Breast epithelium (tissue), 4 donors: ENCODE data around the gene YJEFN3. TPM values are rescaled to one million over a fixed set of nuclear protein-coding genes. Genes with fewer than 3 reads are reported as not detected.

ENCODE experiments used
- DNase-seq, 2 donors: peaks; one replicate each; pipeline ENCODE4 v3.0.0-alpha.2; 2019; ENCODE audit warnings: low spot score in 2 of 2
- H3K27ac ChIP-seq, 2 donors: fragments of 200-600 bp; sonication (generic) in 1 of 2; one replicate each; pipeline ENCODE4 v1.5.1; 2016 to 2019; ENCODE audit warnings: mild to moderate bottlenecking in 1 of 2
- H3K27me3 ChIP-seq, 2 donors: fragments of 200-600 bp; sonication (generic) in 1 of 2; one replicate each; pipeline versions ENCODE4 v1.5.1 to v1.6.0; 2017 to 2019; ENCODE audit warnings: control low read depth in 1 of 2, mild to moderate bottlenecking in 1 of 2
- H3K36me3 ChIP-seq: fragments of 200-600 bp; one replicate; pipeline ENCODE4 v1.5.1; 2019
- H3K4me1 ChIP-seq, 2 donors: fragments of 200-600 bp; sonication (generic); one replicate each; pipeline ENCODE4 v1.5.1; 2016 to 2019; ENCODE audit warnings: control low read depth in 1 of 2
- H3K4me3 ChIP-seq, 3 donors: fragments of 200-600 bp; sonication (generic); 1 replicate in 2 of 3; 2 replicates in 1 of 3; pipeline ENCODE4 v1.5.1; 2016 to 2019; ENCODE audit warnings: mild to moderate bottlenecking in 3 of 3, moderate library complexity in 2 of 3
- H3K9me3 ChIP-seq, 2 donors: fragments of 200-600 bp; sonication (generic) in 1 of 2; one replicate each; pipeline ENCODE4 v1.5.1; 2016 to 2019; ENCODE audit warnings: control low read depth in 1 of 2
- CTCF ChIP-seq, 3 donors: fragments of 450-650 bp; IDR thresholded peaks; one replicate each; pipeline ENCODE4 v1.5.1; 2016 to 2017; ENCODE audit warnings: antibody characterized with exemption in 3 of 3, mild to moderate bottlenecking in 3 of 3, moderate library complexity in 3 of 3
- POLR2A ChIP-seq: fragments of 450-650 bp; IDR thresholded peaks from one replicate; pipeline ENCODE4 v1.6.1; 2016; ENCODE audit warnings: antibody characterized with exemption, mild to moderate bottlenecking, moderate library complexity
- POLR2AphosphoS5 ChIP-seq, 3 donors: sonication (generic); formaldehyde crosslinking; IDR thresholded peaks; one replicate each; pipeline ENCODE4 v1.6.1; 2017; ENCODE audit warnings: antibody characterized with exemption in 3 of 3
- intact Hi-C: fragments of 100-400 bp; cut with DNase I; formaldehyde crosslinking; loops from one replicate; pipeline ENCODE4 v1.15.1; 2023; ENCODE audit warnings: low total_unique reads
- total RNA-seq, 3 donors: library from RNA; depleted of rRNA; stranded (reverse); fragments of >200 nt; gene quantifications; one replicate each; pipeline ENCODE4 v1.1.0, GENCODE V29; 2016

Gene YJEFN3
- total RNA-seq, 3 donors from 2014 or later, result 0.88 to 2.0 (median 1.3) TPM

GRCh38 chr19:19527674-19528625 lies 761 bp upstream of the YJEFN3 start:
- no peaks in the 10 kb centered on the region for H3K4me1 ChIP-seq
- intact Hi-C loops, result no loop called here
- no peak overlapping the region for H3K27ac ChIP-seq
- no peak for DNase-seq
- no peaks in the 10 kb centered on the region for H3K9me3 ChIP-seq
- H3K27me3 ChIP-seq, result no peaks in the 10 kb centered on the region
- TF ChIP-seq POLR2AphosphoS5 (IDR thresholded peaks at IDR 0.05) (no peak), CTCF (IDR thresholded peaks at IDR 0.05) (no peak), POLR2A (no peak)
- no peak overlapping the region for H3K4me3 ChIP-seq
- H3K36me3 ChIP-seq, result peaks cover 4% of the 10 kb centered on the region

- intact Hi-C loops, result loop anchor here (5.0 to 10.0 kb wide), 2 partner anchors 117 to 425 kb away; no protein-coding TSS in a partner anchor
- Histone ChIP-seq H3K4me1 (no peaks in the 10 kb centered on the region), H3K27me3 (no peaks in the 10 kb centered on the region), H3K27ac (no peak overlapping the region), H3K9me3 (no peaks in the 10 kb centered on the region), H3K36me3 (peaks cover 4% of the 10 kb centered on the region), H3K4me3 (no peak overlapping the region)
- TF ChIP-seq CTCF (IDR thresholded peaks at IDR 0.05) (no peak), POLR2AphosphoS5 (IDR thresholded peaks at IDR 0.05) (no peak), POLR2A (no peak)
- no peak for DNase-seq
Measured at GRCh38 chr19:19529783-19530422, 1.2 kb downstream of the YJEFN3 start.

- Histone ChIP-seq H3K4me3 (no peak overlapping the region), H3K36me3 (peaks cover 4% of the 10 kb centered on the region), H3K4me1 (no peaks in the 10 kb centered on the region), H3K9me3 (no peaks in the 10 kb centered on the region), H3K27me3 (no peaks in the 10 kb centered on the region), H3K27ac (no peak overlapping the region)
- no peak for DNase-seq
- TF ChIP-seq POLR2AphosphoS5 (IDR thresholded peaks at IDR 0.05), result no peak
- no peak for TF ChIP-seq CTCF (IDR thresholded peaks at IDR 0.05)
- TF ChIP-seq POLR2A, result no peak
- intact Hi-C loops, result loop anchor here (5.0 to 10.0 kb wide), 2 partner anchors 117 to 424 kb away; no protein-coding TSS in a partner anchor
Measured at GRCh38 chr19:19530423-19530804, 1.7 kb downstream of the YJEFN3 start.

GRCh38 chr19:19530889-19531288 lies 2.2 kb downstream of the YJEFN3 start:
- H3K9me3 ChIP-seq, result no peaks in the 10 kb centered on the region
- H3K4me1 ChIP-seq, result no peaks in the 10 kb centered on the region
- TF ChIP-seq CTCF (IDR thresholded peaks at IDR 0.05), result no peak
- no peak for TF ChIP-seq POLR2AphosphoS5 (IDR thresholded peaks at IDR 0.05)
- TF ChIP-seq POLR2A, result no peak
- H3K27ac ChIP-seq, result no peak overlapping the region
- DNase-seq, result no peak
- no peaks in the 10 kb centered on the region for H3K27me3 ChIP-seq
- peaks cover 4% of the 10 kb centered on the region for H3K36me3 ChIP-seq
- no peak overlapping the region for H3K4me3 ChIP-seq
- intact Hi-C loops, result loop anchor here (5.0 to 10.0 kb wide), 2 partner anchors 116 to 424 kb away; no protein-coding TSS in a partner anchor
